SK-N-MC (cell line): Measurements from ENCODE around the gene RTN4R.
A peak's percentile ranks its signal among the peaks of the same experiment; 100 is the strongest.
"Not testable (repeated sequence)": the region's sequence is repeated elsewhere in the genome, so short reads cannot be mapped to it uniquely, and the experiment has no call there.

ENCODE experiments used
- DNase-seq: peaks from one replicate; pipeline ENCODE4 v3.0.0-alpha.2; 2011; ENCODE audit warnings: low read depth, low spot score
- H3K27ac ChIP-seq: fragments of 200-600 bp; sonication (generic); 2 replicates; pipeline ENCODE4 v1.5.1; 2016; ENCODE audit warnings: mixed run types
- H3K36me3 ChIP-seq: fragments of 200-600 bp; sonication (generic); 2 replicates; pipeline ENCODE4 v1.6.1; 2017; ENCODE audit warnings: antibody characterized with exemption, low read length, mixed read lengths; ENCODE audit not compliant: insufficient read depth
- H3K4me3 ChIP-seq: fragments of 200-600 bp; sonication (generic); 2 replicates; pipeline ENCODE4 v1.5.1; 2016
- H3K9ac ChIP-seq: fragments of 200-600 bp; sonication (generic); 2 replicates; pipeline ENCODE4 v1.8.0; 2017; ENCODE audit warnings: mixed run types, mixed read lengths; ENCODE audit not compliant: insufficient read length
- H3K9me3 ChIP-seq: fragments of 200-600 bp; sonication (generic); 2 replicates; pipeline ENCODE4 v1.6.1; 2017; ENCODE audit warnings: low read depth, mild to moderate bottlenecking, antibody characterized with exemption, low read length, moderate library complexity, mixed read lengths
- EZH2 ChIP-seq: fragments of 200-600 bp; sonication (generic); IDR thresholded peaks from one replicate; pipeline ENCODE4 v1.6.1; 2017; ENCODE audit warnings: antibody characterized with exemption
- FOXP2 ChIP-seq: optimal IDR thresholded peaks from 2 replicates; pipeline ENCODE3; 2011; ENCODE audit warnings: mild to moderate bottlenecking, moderate library complexity; ENCODE audit not compliant: insufficient read depth; ENCODE audit errors: extremely low read length, control extremely low read depth
- POLR2AphosphoS5 ChIP-seq: IDR thresholded peaks from 2 replicates; pipeline ENCODE4 v1.6.1; 2012; ENCODE audit warnings: mild to moderate bottlenecking, low read depth, low read length, borderline replicate concordance

Gene RTN4R

GRCh38 chr22:20267441-20268278, 458 bp downstream of the RTN4R start:
- Histone ChIP-seq H3K4me3 (peak overlapping the region; percentile 81), H3K9ac (peak overlapping the region; percentile 41), H3K36me3 (no peaks in the 10 kb centered on the region), H3K27ac (no peak overlapping the region), H3K9me3 (no peaks in the 10 kb centered on the region)
- DNase-seq, result no peak
- TF ChIP-seq POLR2AphosphoS5 (no peak), EZH2 (no peak), FOXP2 (no peak)

DNA sequence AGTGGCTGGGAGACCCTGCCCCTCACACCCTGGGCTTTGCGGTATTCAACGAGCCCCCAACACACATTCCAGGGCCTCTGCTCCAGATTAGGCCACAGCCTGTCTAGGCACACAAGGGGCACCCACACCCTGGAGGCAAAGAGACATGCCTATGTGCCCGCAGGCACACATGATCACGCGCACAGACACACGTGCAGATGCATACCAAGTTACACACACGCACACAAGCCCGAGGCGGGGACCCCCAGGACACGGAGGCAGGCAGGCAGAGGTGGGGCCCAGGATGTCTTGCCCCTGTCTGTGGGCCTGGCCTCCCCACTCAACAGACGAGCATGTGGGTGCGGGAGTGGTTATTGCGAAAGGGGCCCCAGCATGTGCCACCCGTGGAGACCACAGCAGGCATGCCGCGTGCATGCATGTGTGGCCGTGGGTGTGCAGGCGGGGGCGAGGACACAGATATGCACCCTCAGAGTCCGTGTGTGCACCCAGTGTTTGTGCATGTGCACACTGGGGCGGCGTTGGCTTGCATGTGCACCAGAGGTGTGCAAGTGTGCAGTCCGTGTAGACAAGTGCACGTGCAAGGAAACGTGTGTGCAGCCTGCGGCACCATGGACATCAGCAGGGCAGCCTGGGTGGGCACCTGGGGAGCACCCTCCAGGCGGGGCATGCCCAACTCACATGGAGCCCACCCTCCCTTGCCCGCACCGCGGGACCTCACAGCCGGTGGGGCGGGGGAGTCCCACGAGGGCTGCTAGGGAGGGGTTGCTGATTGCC, 1.3 kb downstream of the RTN4R start:
- H3K27ac ChIP-seq, H3K36me3 ChIP-seq, DNase-seq, H3K9me3 ChIP-seq, H3K9ac ChIP-seq: not testable (repeated sequence)
- peak overlapping the region; percentile 81 for H3K4me3 ChIP-seq

DNA sequence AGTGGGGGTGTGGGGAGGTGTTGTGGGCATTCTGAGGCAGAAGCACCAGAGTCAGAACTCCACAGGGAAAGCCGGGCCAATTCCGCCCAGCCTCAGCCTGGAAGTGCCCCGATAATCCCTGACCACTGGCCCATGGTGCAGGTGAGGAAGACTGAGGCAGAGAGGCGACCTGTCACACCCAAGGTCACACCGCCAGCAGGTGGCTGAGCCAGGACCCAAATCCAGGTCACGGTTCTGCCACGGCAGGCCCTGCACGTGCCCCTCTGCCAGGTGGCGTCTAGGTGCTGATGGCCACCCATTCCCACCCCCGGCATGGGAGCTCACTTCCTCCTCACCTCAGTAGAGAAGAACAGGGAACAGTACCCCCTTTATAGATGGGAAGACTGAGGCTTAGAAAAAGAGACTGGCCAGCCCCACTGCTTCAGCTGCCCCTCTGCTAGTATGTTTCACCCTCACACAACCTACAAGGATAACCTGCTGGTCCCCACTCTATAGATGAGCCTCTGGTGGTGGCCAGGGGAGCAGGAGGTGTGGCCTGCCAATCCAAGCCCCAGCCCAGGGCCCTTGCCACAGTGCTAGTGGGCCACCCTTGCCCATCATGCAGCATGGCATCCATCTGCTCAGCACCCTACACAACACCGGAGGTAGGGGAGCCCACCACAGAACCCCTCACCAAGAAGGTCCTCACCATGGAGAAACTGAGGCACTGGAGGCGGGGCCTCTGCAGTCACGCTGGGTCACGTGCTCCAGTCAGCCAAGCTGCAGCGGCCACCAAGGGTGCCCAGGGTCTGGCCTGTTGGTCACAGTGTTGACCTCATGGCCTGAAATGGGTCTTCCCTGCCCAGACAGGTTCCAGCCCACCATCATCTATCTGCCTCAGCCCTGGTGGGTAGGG, 2.1 kb downstream of the RTN4R start:
- not testable (repeated sequence) for H3K9me3 ChIP-seq, DNase-seq, H3K27ac ChIP-seq, H3K9ac ChIP-seq, H3K36me3 ChIP-seq
- peak overlapping the region; percentile 81; the same call in 1 of the 2 replicates for H3K4me3 ChIP-seq

DNA sequence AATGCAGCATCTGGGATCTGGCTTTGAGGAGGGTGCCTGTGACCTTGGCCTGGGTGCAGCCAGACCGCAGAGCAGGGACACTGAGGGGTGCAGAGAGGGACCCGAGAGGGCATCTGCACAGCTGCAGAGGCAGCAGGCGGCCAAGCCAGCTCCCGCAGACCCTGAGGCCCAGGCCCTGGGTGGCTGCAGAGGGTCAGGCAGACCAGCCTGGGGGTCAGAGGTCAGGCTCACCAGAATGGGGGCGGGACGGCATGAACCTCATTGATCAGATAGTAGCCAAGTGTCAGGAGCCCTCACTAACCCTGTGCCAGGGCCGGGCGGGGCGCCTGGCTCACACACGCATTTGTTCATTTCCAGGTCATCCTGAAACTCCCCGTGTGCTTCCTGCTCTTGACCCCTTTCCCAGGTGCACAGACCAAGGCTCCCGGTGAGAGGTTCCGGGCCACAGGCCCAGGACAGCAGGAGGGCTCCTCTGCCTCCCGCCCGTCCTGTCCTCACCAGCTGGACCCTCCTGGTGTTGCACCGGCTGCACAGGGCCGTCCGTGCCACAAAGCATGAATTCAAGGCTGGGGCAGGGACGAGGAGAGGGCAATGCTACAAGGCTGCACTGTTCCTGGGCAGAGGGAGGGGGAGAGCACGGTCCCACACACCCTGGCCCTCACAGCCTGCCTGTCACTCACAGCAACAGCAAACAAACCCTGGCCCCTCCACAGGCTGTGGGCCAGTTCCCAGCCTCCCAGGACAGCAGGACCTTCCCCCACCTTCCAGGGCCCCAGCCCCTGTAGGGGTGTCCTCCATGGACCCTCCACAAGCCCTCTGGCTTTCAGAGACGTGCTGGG, 3.3 kb downstream of the RTN4R start:
- no peak overlapping the region for H3K4me3 ChIP-seq
- H3K36me3 ChIP-seq, result no peaks in the 10 kb centered on the region
- no peak overlapping the region for H3K9ac ChIP-seq
- H3K9me3 ChIP-seq, result no peaks in the 10 kb centered on the region
- DNase-seq, result no peak
- TF ChIP-seq FOXP2 (no peak), POLR2AphosphoS5 (no peak), EZH2 (no peak)
- H3K27ac ChIP-seq, result no peak overlapping the region

DNA sequence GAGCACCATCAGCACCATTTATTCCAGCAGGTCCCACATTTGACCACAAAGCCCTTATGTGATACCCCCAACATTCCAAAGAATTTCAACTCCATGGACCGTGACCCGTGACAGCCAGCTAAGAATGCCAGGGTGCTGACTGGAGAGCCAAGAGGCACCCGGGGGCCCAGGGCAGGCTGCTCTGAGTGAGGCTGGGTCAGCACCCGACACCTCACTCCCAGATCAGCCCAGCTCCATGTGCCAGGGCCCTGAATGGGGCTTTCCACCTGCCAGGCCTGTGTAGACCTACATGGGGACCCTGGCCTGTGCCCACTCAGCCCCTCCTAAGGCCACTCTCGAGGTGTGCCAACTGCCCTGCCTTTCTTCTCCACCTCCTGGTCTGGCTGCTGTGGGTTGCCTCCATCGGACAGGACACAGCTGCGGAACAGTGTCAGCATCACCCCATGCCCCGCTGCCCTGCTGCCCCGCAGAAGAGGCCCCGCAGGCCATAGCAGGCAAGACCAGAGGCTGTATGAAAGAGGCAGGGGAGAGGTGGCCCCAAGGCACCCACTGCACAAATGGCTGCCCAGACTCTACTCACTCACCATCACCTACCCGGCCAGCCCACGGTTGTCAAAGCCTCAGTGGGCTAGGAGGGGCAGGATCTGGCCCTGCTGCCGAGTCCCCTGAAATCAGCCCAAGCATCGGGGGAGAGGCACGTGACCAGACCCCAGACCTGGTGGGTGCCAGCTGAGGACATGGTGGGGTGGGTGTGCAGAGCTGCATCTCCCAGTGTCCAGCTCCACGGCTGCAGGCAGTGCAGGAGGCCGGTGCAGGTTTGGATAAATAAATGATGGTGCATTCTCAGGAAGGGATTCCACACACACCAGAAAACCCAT, 4.5 kb downstream of the RTN4R start:
- not testable (repeated sequence) for H3K9ac ChIP-seq, H3K9me3 ChIP-seq, H3K4me3 ChIP-seq, DNase-seq, H3K36me3 ChIP-seq, H3K27ac ChIP-seq

GRCh38 chr22:20262582-20263147, 5.5 kb downstream of the RTN4R start:
- no peak overlapping the region for H3K9ac ChIP-seq
- H3K36me3 ChIP-seq, result no peaks in the 10 kb centered on the region
- no peak for DNase-seq
- no peak overlapping the region for H3K4me3 ChIP-seq
- TF ChIP-seq EZH2, result no peak
- TF ChIP-seq POLR2AphosphoS5, result no peak
- no peak overlapping the region for H3K27ac ChIP-seq
- no peaks in the 10 kb centered on the region for H3K9me3 ChIP-seq

DNA sequence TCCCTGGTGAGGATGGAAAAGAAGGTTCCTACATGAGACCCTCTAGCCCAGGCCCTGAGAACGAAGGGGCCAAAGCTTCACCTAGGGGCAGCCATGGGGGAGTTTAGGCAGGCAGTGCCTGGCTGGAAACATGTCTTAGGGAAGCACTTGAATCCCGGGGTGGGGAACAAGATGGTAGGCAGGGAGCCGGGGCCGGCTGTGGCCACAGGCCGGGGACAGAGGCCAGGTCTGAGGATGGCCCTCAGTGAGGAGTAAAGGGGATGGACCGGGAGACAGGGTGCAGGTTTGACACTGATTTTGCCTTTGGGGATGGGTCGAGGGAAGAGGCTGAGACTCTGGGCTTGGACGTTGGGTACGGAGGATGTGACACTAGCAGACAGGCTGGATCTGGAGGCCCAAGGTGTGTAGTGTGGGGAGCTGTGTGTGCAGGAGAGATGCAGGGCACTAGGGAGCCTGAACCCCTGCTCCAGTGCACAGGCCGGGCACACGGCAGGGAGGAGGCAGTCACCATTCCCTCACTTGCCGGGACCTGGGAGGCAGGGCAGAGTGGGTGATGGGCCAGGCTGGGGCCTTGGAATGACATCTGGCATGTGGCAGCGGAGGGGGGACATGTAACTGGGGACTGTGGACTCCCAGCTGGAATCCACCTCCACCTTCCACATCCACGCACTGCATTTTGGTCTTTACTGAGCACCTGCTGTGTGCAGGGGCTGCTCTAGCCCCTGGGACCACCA, 6.1 kb downstream of the RTN4R start:
- H3K27ac ChIP-seq, result no peak overlapping the region
- H3K9me3 ChIP-seq, result no peaks in the 10 kb centered on the region
- H3K4me3 ChIP-seq, result no peak overlapping the region
- no peak overlapping the region for H3K9ac ChIP-seq
- H3K36me3 ChIP-seq, result no peaks in the 10 kb centered on the region
- no peak for DNase-seq
- TF ChIP-seq POLR2AphosphoS5 (no peak), EZH2 (no peak), FOXP2 (no peak)
